B cell (primary cell): Measurements from ENCODE around the gene CYP17A1. TPM values are rescaled to one million over a fixed set of nuclear protein-coding genes. Genes with fewer than 3 reads are reported as not detected.

Source experiments
- ATAC-seq: fragments of 200-7000 bp; cut with Tn5 transposase; one replicate; pipeline ENCODE4 v1.10.0; 2021; ENCODE audit warnings: low read depth, mild to moderate bottlenecking, moderate number of reproducible peaks, moderate library complexity
- CTCF ChIA-PET: fragments of 350-600 bp; sonication (Branson Sonifier 250); formaldehyde crosslinking; loops from one replicate; lab custom pipeline; 2021; ENCODE audit warnings: antibody characterized with exemption, inconsistent platforms; lab: Charles Lee
- POLR2A ChIA-PET: fragments of 350-600 bp; sonication (Branson Sonifier 250); formaldehyde crosslinking; loops from one replicate; lab custom pipeline; 2021; ENCODE audit warnings: antibody characterized with exemption; lab: Charles Lee
- DNase-seq: peaks from one replicate; pipeline ENCODE4 v3.0.0; 2013
- H2AFZ ChIP-seq: 2 replicates; pipeline ENCODE4 v1.6.1; 2012; ENCODE audit warnings: mild to moderate bottlenecking, low read depth, low read length; ENCODE audit not compliant: insufficient read depth, poor library complexity, severe bottlenecking
- H3K27ac ChIP-seq, 2 donors: 1 replicate in 1 of 2; 2 replicates in 1 of 2; pipeline ENCODE4 v1.5.1; 2012 to 2013; ENCODE audit warnings: low read length in 2 of 2, mild to moderate bottlenecking in 2 of 2, moderate library complexity in 1 of 2
- H3K27me3 ChIP-seq, 4 experiments: fragments of 200-600 bp in 1 of 4; sonication (generic) in 1 of 4; replicated peaks in 1 of 4; 1 replicate in 2 of 4; 2 replicates in 2 of 4; pipeline versions ENCODE4 v1.6.1 to v1.7.0; 2013 to 2016; ENCODE audit warnings: low read length in 3 of 4, mild to moderate bottlenecking in 2 of 4, mixed read lengths in 1 of 4, moderate library complexity in 1 of 4; ENCODE audit not compliant: insufficient read depth in 4 of 4, control insufficient read depth in 3 of 4; ENCODE audit errors: control extremely low read depth in 1 of 4
- H3K36me3 ChIP-seq, 2 experiments: replicated peaks in 1 of 2; 1 replicate in 1 of 2; 2 replicates in 1 of 2; pipeline versions ENCODE4 v1.6.1 to v1.7.1; 2013; ENCODE audit warnings: low read length in 1 of 2; ENCODE audit not compliant: insufficient read depth in 2 of 2, control insufficient read depth in 1 of 2; ENCODE audit errors: control extremely low read depth in 1 of 2, extremely low read depth in 1 of 2
- H3K4me1 ChIP-seq, 2 donors: fragments of 200-600 bp in 1 of 2; sonication (generic) in 1 of 2; 1 replicate in 1 of 2; 2 replicates in 1 of 2; pipeline versions ENCODE4 v1.5.1 to v1.6.1; 2013 to 2017; ENCODE audit warnings: low read length in 2 of 2; ENCODE audit not compliant: control insufficient read depth in 2 of 2, insufficient read depth in 2 of 2
- H3K4me2 ChIP-seq: replicated peaks from 2 replicates; pipeline ENCODE3; 2012; ENCODE audit warnings: mild to moderate bottlenecking, low read depth, low read length; ENCODE audit not compliant: poor library complexity, severe bottlenecking
- H3K4me3 ChIP-seq, 5 experiments: fragments of 200-600 bp in 1 of 5; sonication (generic) in 1 of 5; 1 replicate in 3 of 5; 2 replicates in 2 of 5; pipeline versions ENCODE4 v1.5.1 to v1.7.0; 2011 to 2016; ENCODE audit warnings: low read length in 4 of 5, mild to moderate bottlenecking in 4 of 5, low read depth in 2 of 5, control low read depth in 1 of 5, moderate library complexity in 1 of 5; ENCODE audit not compliant: insufficient read depth in 1 of 5; ENCODE audit errors: control extremely low read depth in 1 of 5, extremely low read depth in 1 of 5
- H3K79me2 ChIP-seq: fragments of 200-600 bp; sonication (generic); one replicate; pipeline ENCODE4 v1.6.0; 2016; ENCODE audit warnings: low read length; ENCODE audit not compliant: control insufficient read depth, insufficient read depth
- H3K9ac ChIP-seq: fragments of 200-600 bp; sonication (generic); 2 replicates; pipeline ENCODE4 v1.6.1; 2017; ENCODE audit warnings: mild to moderate bottlenecking, low read length, moderate library complexity
- H3K9me3 ChIP-seq, 3 donors: one replicate each; pipeline versions ENCODE4 v1.6.1 to v1.7.1; 2013; ENCODE audit warnings: low read length in 2 of 3; ENCODE audit not compliant: control insufficient read depth in 2 of 3, insufficient read depth in 1 of 3; ENCODE audit errors: control extremely low read depth in 1 of 3
- H4K20me1 ChIP-seq: 2 replicates; pipeline ENCODE4 v1.6.0; 2012; ENCODE audit warnings: mild to moderate bottlenecking, low read length; ENCODE audit not compliant: insufficient read depth, control insufficient read depth, poor library complexity, severe bottlenecking
- H3K27ac Mint-ChIP-seq: one replicate; pipeline ENCODE4 v1.8.0; 2021; ENCODE audit warnings: mixed read lengths
- H3K27me3 Mint-ChIP-seq: one replicate; pipeline ENCODE4 v1.8.0; 2021; ENCODE audit warnings: mixed read lengths
- H3K4me1 Mint-ChIP-seq: one replicate; pipeline ENCODE4 v1.8.0; 2021; ENCODE audit warnings: mixed read lengths
- H3K4me3 Mint-ChIP-seq: one replicate; pipeline ENCODE4 v1.8.0; 2021; ENCODE audit warnings: mixed read lengths
- H3K9me3 Mint-ChIP-seq: one replicate; pipeline ENCODE4 v1.8.0; 2022; ENCODE audit warnings: mixed read lengths; ENCODE audit not compliant: insufficient read depth
- CTCF ChIP-seq: fragments of 200-600 bp; IDR thresholded peaks from one replicate; pipeline ENCODE4 v1.8.0; 2022; ENCODE audit warnings: antibody characterized with exemption, mild to moderate bottlenecking
- EZH2 ChIP-seq: IDR thresholded peaks from 2 replicates; pipeline ENCODE4 v1.6.1; 2012; ENCODE audit warnings: borderline replicate concordance, low read depth, mild to moderate bottlenecking, moderate library complexity, low read length; ENCODE audit not compliant: insufficient read depth, poor library complexity, severe bottlenecking
- WGBS: methylation state at CpG from one replicate; pipeline ENCODE4 v1.1.5; 2013; ENCODE audit warnings: missing lambda C conversion rate; ENCODE audit not compliant: insufficient coverage; 5-methylcytosine and 5-hydroxymethylcytosine counted together
- intact Hi-C: fragments of 100-400 bp; cut with micrococcal nuclease; formaldehyde crosslinking; loops from one replicate; pipeline ENCODE4 v1.10.0; 2022
- polyA plus RNA-seq: library from polyadenylated mRNA; depleted of rRNA; stranded (reverse); fragments of >200 nt; gene quantifications from 2 replicates; pipeline ENCODE4 v1.2.3, GENCODE V29; 2012
- small RNA-seq: library from RNA; depleted of rRNA; stranded (forward); fragments of <200 nt; gene quantifications from one replicate; pipeline ENCODE3, GENCODE V24; 2012; ENCODE audit warnings: low replicate concordance, low read depth; ENCODE audit not compliant: insufficient read length
- total RNA-seq, 2 donors: library from RNA; stranded (reverse); fragments of 120-200 nt in 1 of 2; gene quantifications; 1 replicate in 1 of 2; 2 replicates in 1 of 2; pipeline versions ENCODE4 v1.2.3 to v1.2.4, GENCODE V29; 2013 to 2022

Gene CYP17A1
- total and polyA plus RNA-seq, 2 donors (not counting 1 experiment from before 2014, with no cell fraction given): not detected

- no peak overlapping the region for H3K27ac Mint-ChIP-seq
- Histone ChIP-seq H4K20me1 (peaks cover 99% of the 10 kb centered on the region), H3K36me3 (peaks cover 0 to 35% of the 10 kb centered on the region in 2 experiments), H3K79me2 (peaks cover 98% of the 10 kb centered on the region), H3K9me3 (no peaks in the 10 kb centered on the region), H3K4me3 (no peak overlapping the region), H3K27me3 (no peaks in the 10 kb centered on the region), H3K4me1 (peaks cover 1 to 5% of the 10 kb centered on the region in 2 donors), H3K4me2 (no peak overlapping the region), H3K27ac (no peak overlapping the region), H3K9ac (no peak overlapping the region), H2AFZ (no peak overlapping the region)
- H3K9me3 Mint-ChIP-seq: no peaks in the 10 kb centered on the region
- ChIA-PET CTCF (interaction anchor here (1.0 kb wide), 1 partner anchor 103 kb away, joined by 4 read pairs; no protein-coding TSS in a partner anchor), POLR2A (no interaction called here)
- WGBS: 90% methylated on average over 4 of the region's 8 CpGs
- intact Hi-C loops: no loop called here
- peaks cover 45% of the 10 kb centered on the region for H3K4me1 Mint-ChIP-seq
- TF ChIP-seq EZH2 (no peak), CTCF (no peak)
- ATAC-seq (no peak), DNase-seq (no peak)
- no peaks in the 10 kb centered on the region for H3K27me3 Mint-ChIP-seq
- no peak overlapping the region for H3K4me3 Mint-ChIP-seq
These were observed 55.9 kb downstream of the CYP17A1 start for GRCh38 chr10:102781090-102781920.

Small RNAs within 50 kb of the gene (small RNA-seq; reads per million reads assigned to genes)
- gene AS3MT (not detected), gene RF00026 (not detected), gene RNU6-1231P (not detected)

Other genes with a start within 250 kb of the CYP17A1 start
- 74.4 and 85.7 TPM in 2 replicates for gene TRIM8, start 192.9 kb downstream of the CYP17A1 start, total RNA-seq
- gene TRIM8, start 192.9 kb downstream of the CYP17A1 start, polyA plus RNA-seq: 40.2 and 44.9 TPM in 2 replicates
- gene ARL3, start 123.0 kb downstream of the CYP17A1 start, total RNA-seq: 5.5 and 6.3 TPM in 2 replicates
- 0.91 and 0.99 TPM in 2 replicates for gene ARL3, start 123.0 kb downstream of the CYP17A1 start, polyA plus RNA-seq
- gene SFXN2, start 122.8 kb downstream of the CYP17A1 start, total RNA-seq: 22.9 and 23.5 TPM in 2 replicates
- 8.1 and 9.8 TPM in 2 replicates for gene SFXN2, start 122.8 kb downstream of the CYP17A1 start, polyA plus RNA-seq
- gene WBP1L, start 93.5 kb downstream of the CYP17A1 start, total RNA-seq: 43.2 and 44.3 TPM in 2 replicates
- gene WBP1L, start 93.5 kb downstream of the CYP17A1 start, polyA plus RNA-seq: 13.4 and 14.3 TPM in 2 replicates
- gene BORCS7, start 16.8 kb upstream of the CYP17A1 start, total RNA-seq: 20.8 and 21.8 TPM in 2 replicates
- gene BORCS7, start 16.8 kb upstream of the CYP17A1 start, polyA plus RNA-seq: 17.6 and 27.9 TPM in 2 replicates
- gene AS3MT, start 32.1 kb upstream of the CYP17A1 start, total RNA-seq: not detected in 2 replicates
- 0.25 and 0.61 TPM in 2 replicates for gene AS3MT, start 32.1 kb upstream of the CYP17A1 start, polyA plus RNA-seq
- 20.2 and 21.6 TPM in 2 replicates for gene CNNM2, start 80.9 kb upstream of the CYP17A1 start, total RNA-seq
- 5.9 and 6.6 TPM in 2 replicates for gene CNNM2, start 80.9 kb upstream of the CYP17A1 start, polyA plus RNA-seq